Body of pancreas (tissue), 4 donors: ENCODE data around the gene TBC1D16. TPM values are rescaled to one million over a fixed set of nuclear protein-coding genes. Genes with fewer than 3 reads are reported as not detected.

ENCODE experiments used
- ATAC-seq: fragments of 150-250 bp; one replicate; pipeline ENCODE4 v1.9.1; 2016
- DNase-seq, 4 donors: peaks; one replicate each; pipeline ENCODE4 v3.0.0-alpha.2; 2019
- H3K27ac ChIP-seq, 4 donors: fragments of 200-600 bp; sonication (generic); 1 replicate in 3 of 4; 2 replicates in 1 of 4; pipeline versions ENCODE4 v1.5.1 to v1.6.1; 2016 to 2019; ENCODE audit warnings: mild to moderate bottlenecking in 1 of 4, mixed read lengths in 1 of 4, moderate library complexity in 1 of 4
- H3K27me3 ChIP-seq, 2 donors: fragments of 200-600 bp; sonication (generic); one replicate each; pipeline ENCODE4 v1.6.0; 2016; ENCODE audit warnings: mild to moderate bottlenecking in 1 of 2
- H3K36me3 ChIP-seq, 2 donors: fragments of 200-600 bp; sonication (generic); replicated peaks in 1 of 2; 2 replicates each; pipeline ENCODE4 v1.5.1; 2016; ENCODE audit warnings: low read depth in 2 of 2; ENCODE audit not compliant: insufficient read depth in 1 of 2
- H3K4me1 ChIP-seq: fragments of 200-600 bp; sonication (generic); one replicate; pipeline ENCODE4 v1.6.0; 2016
- H3K4me3 ChIP-seq, 2 donors: fragments of 200-600 bp; sonication (generic); 1 replicate in 1 of 2; 2 replicates in 1 of 2; pipeline ENCODE4 v1.5.1; 2016 to 2019
- H3K9me3 ChIP-seq, 3 donors: fragments of 200-600 bp; sonication (generic); 1 replicate in 2 of 3; 2 replicates in 1 of 3; pipeline ENCODE4 v1.5.1; 2016
- CTCF ChIP-seq, 7 experiments: fragments of 450-650 bp in 4 of 7; fragments of 200-600 bp in 3 of 7; sonication (generic) in 3 of 7; IDR thresholded peaks; one replicate each; pipeline ENCODE4 v1.5.1; 2016 to 2019; ENCODE audit warnings: antibody characterized with exemption in 7 of 7
- POLR2A ChIP-seq, 3 donors: fragments of 450-650 bp; IDR thresholded peaks; one replicate each; pipeline ENCODE4 v1.6.1; 2016; ENCODE audit warnings: antibody characterized with exemption in 3 of 3, mild to moderate bottlenecking in 2 of 3
- WGBS, 2 donors: methylation state at CpG; one replicate each; pipeline ENCODE4 v1.1.5; 2017; 5-methylcytosine and 5-hydroxymethylcytosine counted together
- intact Hi-C: fragments of 100-400 bp; cut with DNase I; formaldehyde crosslinking; loops from one replicate; pipeline ENCODE4 v1.15.1; 2023
- total RNA-seq, 2 donors: library from RNA; depleted of rRNA; stranded (reverse); fragments of >200 nt; gene quantifications; one replicate each; pipeline ENCODE4 v1.1.0, GENCODE V29; 2016

Gene TBC1D16
- total RNA-seq, 2 donors from 2014 or later: 21.0 to 37.2 TPM

- H3K4me3 ChIP-seq: no peak overlapping the region
- intact Hi-C loops: no loop called here
- peaks cover 18% of the 10 kb centered on the region for H3K4me1 ChIP-seq
- no peak overlapping the region for H3K27ac ChIP-seq
- peaks cover 0 to 5% of the 10 kb centered on the region in 2 donors for H3K36me3 ChIP-seq
- WGBS, 2 donors: 89 to 92% methylated on average over 7 to 24 of the region's 25 CpGs
- ATAC-seq (no peak), DNase-seq (peak in 1 of 4 donors; percentile 9)
- H3K27me3 ChIP-seq: no peaks in the 10 kb centered on the region
- TF ChIP-seq POLR2A (IDR thresholded peaks at IDR 0.05) (no peak), CTCF (IDR thresholded peaks at IDR 0.05) (no peak)
- no peaks in the 10 kb centered on the region for H3K9me3 ChIP-seq
Observed at GRCh38 chr17:79946352-79947231, 89.1 kb downstream of the TBC1D16 start.

GRCh38 chr17:79945591-79946255 lies 89.9 kb downstream of the TBC1D16 start:
- Histone ChIP-seq H3K27me3 (no peaks in the 10 kb centered on the region), H3K4me3 (no peak overlapping the region), H3K27ac (no peak overlapping the region), H3K4me1 (peaks cover 9% of the 10 kb centered on the region), H3K9me3 (no peaks in the 10 kb centered on the region), H3K36me3 (peaks cover 0 to 5% of the 10 kb centered on the region in 2 donors)
- DNase-seq (peak in 1 of 4 donors; percentile 11), ATAC-seq (no peak)
- TF ChIP-seq POLR2A (IDR thresholded peaks at IDR 0.05) (no peak), CTCF (IDR thresholded peaks at IDR 0.05) (no peak)
- intact Hi-C loops: no loop called here
- 91 to 92% methylated on average over 16 to 25 of the region's 25 CpGs for WGBS, 2 donors

- TF ChIP-seq CTCF (IDR thresholded peaks at IDR 0.05) (no peak), POLR2A (IDR thresholded peaks at IDR 0.05) (no peak)
- Histone ChIP-seq H3K4me1 (peaks cover under 1% of the 10 kb centered on the region), H3K9me3 (no peaks in the 10 kb centered on the region), H3K36me3 (peaks cover 0 to 12% of the 10 kb centered on the region in 2 donors), H3K27me3 (no peaks in the 10 kb centered on the region), H3K27ac (no peak overlapping the region), H3K4me3 (no peak overlapping the region)
- ATAC-seq (no peak), DNase-seq (peak in 1 of 4 donors; percentile 10)
- 91 to 96% methylated on average over 7 to 31 of the region's 31 CpGs for WGBS, 2 donors
- intact Hi-C loops: no loop called here
Observed at GRCh38 chr17:79944821-79945391, 90.8 kb downstream of the TBC1D16 start.

GRCh38 chr17:79944251-79944812 lies 91.3 kb downstream of the TBC1D16 start:
- H3K27me3 ChIP-seq: no peaks in the 10 kb centered on the region
- intact Hi-C loops: no loop called here
- H3K4me3 ChIP-seq: no peak overlapping the region
- H3K4me1 ChIP-seq: no peaks in the 10 kb centered on the region
- TF ChIP-seq CTCF (IDR thresholded peaks at IDR 0.05) (no peak), POLR2A (IDR thresholded peaks at IDR 0.05) (no peak)
- peaks cover 0 to 12% of the 10 kb centered on the region in 2 donors for H3K36me3 ChIP-seq
- H3K27ac ChIP-seq: no peak overlapping the region
- 91 to 92% methylated on average over 16 to 23 of the region's 23 CpGs for WGBS, 2 donors
- ATAC-seq (no peak), DNase-seq (peak in 2 of 4 donors; percentile 2 to 8)
- H3K9me3 ChIP-seq: no peaks in the 10 kb centered on the region
